ENCODE data around the gene CAMK4. TPM values are rescaled to one million over a fixed set of nuclear protein-coding genes. Genes with fewer than 3 reads are reported as not detected.
"Not testable (repeated sequence)": the region's sequence is repeated elsewhere in the genome, so short reads cannot be mapped to it uniquely, and the experiment has no call there.

CAMK4 gene
- total and polyA plus RNA-seq, 9 of the 15 experiments (the other 6 are each of a cell fraction or from before 2014, with no cell fraction given) = 0.35 TPM; not detected in 8

DNA sequence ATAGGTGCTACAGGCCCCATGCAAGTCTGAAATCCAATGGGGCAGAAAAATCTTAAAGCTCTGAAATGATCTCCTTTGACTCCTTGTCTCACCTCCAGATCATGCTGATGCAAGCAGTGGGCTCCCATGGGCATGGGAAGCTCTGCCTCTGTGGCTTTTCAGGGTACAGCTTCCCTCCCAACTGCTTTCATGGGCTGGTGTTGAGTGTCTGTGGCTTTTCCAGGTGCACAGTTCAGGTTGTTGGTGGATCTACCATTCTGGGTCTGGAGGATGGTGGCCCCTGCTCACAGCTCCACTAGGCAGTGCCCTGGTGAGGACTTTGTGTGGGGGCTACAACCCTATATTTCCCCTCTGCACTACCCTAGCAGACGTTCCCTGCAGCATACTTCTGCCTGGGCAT is 184.6 kb downstream of the CAMK4 start:
- no peaks in the 10 kb centered on the region for H3K36me3 ChIP-seq (ENCODE audit: control insufficient read depth, insufficient read depth, low read length)
- in situ Hi-C loops (cut with MboI) = no loop called here
- ATAC-seq = no peak
- WGBS (ENCODE audit: insufficient coverage, low coverage, missing lambda C conversion rate) = 0% methylated on average over 1 of the region's 1 CpG
- TF ChIP-seq ZNF263 (CRISPR knock-in tag; IDR thresholded peaks at IDR 0.05; ENCODE audit: borderline replicate concordance) = no peak
- TF ChIP-seq KAT8 (IDR thresholded peaks at IDR 0.05; ENCODE audit: low read depth) = no peak
- no peak for TF ChIP-seq ZBTB49 (CRISPR knock-in tag; IDR thresholded peaks at IDR 0.05; ENCODE audit: borderline replicate concordance)
- TF ChIP-seq ZNF583 (CRISPR knock-in tag; IDR thresholded peaks at IDR 0.05) = no peak
- TF ChIP-seq ZNF12 (CRISPR knock-in tag; IDR thresholded peaks at IDR 0.05) = no peak
- no peak for TF ChIP-seq SUPT5H (IDR thresholded peaks at IDR 0.05)
- TF ChIP-seq TCFL5 (CRISPR knock-in tag; conservative IDR thresholded peaks at IDR 0.05) = no peak
- no peak for TF ChIP-seq GABPA (tag; conservative IDR thresholded peaks at IDR 0.05; ENCODE audit: low read depth)
- TF ChIP-seq RBM14 (IDR thresholded peaks at IDR 0.05; ENCODE audit: borderline replicate concordance, insufficient read depth, low read depth, low read length) = no peak
- TF ChIP-seq, protein P1, sequence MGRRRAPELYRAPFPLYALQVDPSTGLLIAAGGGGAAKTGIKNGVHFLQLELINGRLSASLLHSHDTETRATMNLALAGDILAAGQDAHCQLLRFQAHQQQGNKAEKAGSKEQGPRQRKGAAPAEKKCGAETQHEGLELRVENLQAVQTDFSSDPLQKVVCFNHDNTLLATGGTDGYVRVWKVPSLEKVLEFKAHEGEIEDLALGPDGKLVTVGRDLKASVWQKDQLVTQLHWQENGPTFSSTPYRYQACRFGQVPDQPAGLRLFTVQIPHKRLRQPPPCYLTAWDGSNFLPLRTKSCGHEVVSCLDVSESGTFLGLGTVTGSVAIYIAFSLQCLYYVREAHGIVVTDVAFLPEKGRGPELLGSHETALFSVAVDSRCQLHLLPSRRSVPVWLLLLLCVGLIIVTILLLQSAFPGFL (CRISPR knock-in tag; IDR thresholded peaks at IDR 0.05) = no peak
- no peak for TF ChIP-seq DEAF1 (CRISPR knock-in tag; IDR thresholded peaks at IDR 0.05)
- H3K9me3 ChIP-seq (replicated peaks; ENCODE audit: control insufficient read depth, insufficient read depth, low read depth, low read length) = no peaks in the 10 kb centered on the region
- BruUV-seq (replicated peaks) = no TSS peak
- FAIRE-seq = no peak
- no peaks in the 10 kb centered on the region for H3K79me2 ChIP-seq (ENCODE audit: control insufficient read depth, insufficient read depth, low read length)
- H3K4me1 ChIP-seq (replicated peaks in 1 of 2; ENCODE audit: control insufficient read depth in 2 of 2, insufficient read depth in 2 of 2, low read length in 2 of 2) = no peaks in the 10 kb centered on the region
- H3K9ac ChIP-seq (ENCODE audit: insufficient read depth in 1 of 2, low read depth in 2 of 2, low read length in 2 of 2) = no peak overlapping the region
- H3K4me3 ChIP-seq = no peak overlapping the region
- intact Hi-C loops (cut with micrococcal nuclease) = no loop called here
- no peaks in the 10 kb centered on the region for H4K20me1 ChIP-seq (replicated peaks; ENCODE audit: control insufficient read depth, insufficient read depth, low read length)
- H3K27me3 ChIP-seq (ENCODE audit: control insufficient read depth in 2 of 2, insufficient read depth in 2 of 2, low read length in 2 of 2) = no peaks in the 10 kb centered on the region
- CTCF ChIA-PET (ENCODE audit: low intra/inter-chr PET ratio) = no interaction called here
- POLR2A ChIA-PET = no interaction called here
- no peak overlapping the region for H2AFZ ChIP-seq (ENCODE audit: low read depth, low read length)
- H3K27ac ChIP-seq (ENCODE audit: extremely low read depth, low read depth, low read length) = no peak overlapping the region
- no peaks in the 10 kb centered on the region for H3K9me1 ChIP-seq (ENCODE audit: control insufficient read depth, insufficient read depth, low read length)
- no peak overlapping the region for H3K4me2 ChIP-seq (ENCODE audit: insufficient read depth, low read length)
- no peak for DNase-seq (ENCODE audit: extremely low read depth in 1 of 4, low spot score in 3 of 4)

GRCh38 chr5:111409266-111409665 is 185.1 kb downstream of the CAMK4 start:
- H3K4me1 ChIP-seq (replicated peaks in 1 of 2; ENCODE audit: control insufficient read depth in 2 of 2, insufficient read depth in 2 of 2, low read length in 2 of 2); CTCF ChIA-PET (ENCODE audit: low intra/inter-chr PET ratio); H2AFZ ChIP-seq (ENCODE audit: low read depth, low read length); POLR2A ChIA-PET; H4K20me1 ChIP-seq (replicated peaks; ENCODE audit: control insufficient read depth, insufficient read depth, low read length); H3K4me2 ChIP-seq (ENCODE audit: insufficient read depth, low read length); FAIRE-seq; H3K27ac ChIP-seq (ENCODE audit: extremely low read depth, low read depth, low read length); H3K9me3 ChIP-seq (replicated peaks; ENCODE audit: control insufficient read depth, insufficient read depth, low read depth, low read length); in situ Hi-C loops (cut with MboI); H3K27me3 ChIP-seq (ENCODE audit: control insufficient read depth in 2 of 2, insufficient read depth in 2 of 2, low read length in 2 of 2); H3K79me2 ChIP-seq (ENCODE audit: control insufficient read depth, insufficient read depth, low read length); BruUV-seq (replicated peaks); DNase-seq (ENCODE audit: extremely low read depth in 1 of 4, low spot score in 3 of 4); intact Hi-C loops (cut with micrococcal nuclease); H3K4me3 ChIP-seq; H3K9ac ChIP-seq (ENCODE audit: insufficient read depth in 1 of 2, low read depth in 2 of 2, low read length in 2 of 2); ATAC-seq; H3K36me3 ChIP-seq (ENCODE audit: control insufficient read depth, insufficient read depth, low read length); H3K9me1 ChIP-seq (ENCODE audit: control insufficient read depth, insufficient read depth, low read length): not testable (repeated sequence)
